CD4-positive, alpha-beta T cell treated with Interferon gamma for 1 hour (primary cell): ENCODE results near the gene PLEKHG5.
"Not testable (repeated sequence)": the region's sequence is repeated elsewhere in the genome, so short reads cannot be mapped to it uniquely, and the experiment has no call there.

Experiments used
- DNase-seq: peaks from one replicate; pipeline ENCODE4 v3.0.0-alpha.2; 2020

The PLEKHG5 gene

DNA sequence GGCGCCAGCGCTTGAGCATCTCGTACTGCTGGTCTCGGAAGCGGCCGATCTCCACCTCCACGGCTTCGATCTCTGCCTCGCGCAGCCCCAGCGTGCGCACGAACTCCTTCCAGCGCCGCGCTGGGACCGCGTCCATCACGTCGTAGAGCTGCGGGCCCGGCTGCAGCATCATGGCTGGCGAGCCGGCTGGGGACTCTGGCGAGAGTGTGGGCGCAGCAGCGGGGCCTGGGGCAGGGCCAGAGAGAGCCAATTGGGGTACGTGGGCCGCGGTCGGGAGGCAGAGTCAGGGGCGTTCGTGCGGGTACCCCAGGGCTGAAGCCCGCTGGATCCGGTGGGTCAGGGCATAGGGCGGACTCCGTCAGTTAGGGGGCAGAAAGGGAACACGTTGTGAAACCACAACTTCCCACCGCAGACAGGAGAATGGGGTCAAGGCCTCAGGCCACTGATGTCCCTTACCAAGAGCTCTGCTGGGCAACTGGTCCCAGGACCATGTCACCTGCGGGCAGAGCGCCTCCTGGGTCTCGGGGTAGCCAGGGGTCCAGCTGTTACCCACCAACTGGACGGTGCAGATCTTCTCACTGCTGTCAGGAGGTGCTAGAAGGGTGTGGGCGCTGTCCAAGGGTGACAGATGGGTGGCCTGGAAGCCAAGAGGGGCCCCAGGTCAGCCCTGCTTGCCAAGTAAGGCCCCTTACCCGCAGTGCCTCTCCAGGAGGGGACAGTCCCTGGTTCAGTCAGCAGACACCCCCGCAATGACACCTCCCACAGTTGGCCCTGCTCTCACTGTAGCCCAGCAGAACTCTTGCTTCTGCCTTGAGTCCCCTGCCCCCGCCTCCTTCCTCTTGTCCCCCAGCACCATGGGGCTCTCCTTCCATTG, 29.7 kb downstream of the PLEKHG5 start:
- DNase-seq = no peak

DNA sequence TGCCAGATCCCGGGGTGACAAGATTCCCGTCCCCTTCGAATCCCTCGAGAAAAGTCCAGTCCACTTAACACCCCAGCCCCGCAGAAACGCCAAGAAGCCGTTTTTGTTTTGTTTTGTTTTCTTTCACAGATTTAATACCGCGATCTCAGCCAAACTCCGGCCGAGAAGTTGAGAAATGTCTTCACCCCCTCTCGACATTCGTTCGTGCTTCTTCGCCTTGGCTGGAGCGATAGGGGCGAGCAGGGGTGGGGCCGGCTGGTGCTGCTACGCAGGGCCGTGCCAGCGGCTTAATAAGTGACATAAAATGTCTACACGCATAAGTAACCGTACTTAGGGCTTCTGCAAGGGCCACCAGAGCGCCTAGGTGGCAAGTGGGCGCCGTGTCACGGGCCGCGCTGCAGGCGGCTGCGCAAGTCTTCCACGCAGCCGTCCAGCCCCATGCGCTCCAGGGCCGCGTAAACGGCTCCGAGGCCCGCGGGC, 30.4 kb downstream of the PLEKHG5 start:
- DNase-seq = no peak

DNA sequence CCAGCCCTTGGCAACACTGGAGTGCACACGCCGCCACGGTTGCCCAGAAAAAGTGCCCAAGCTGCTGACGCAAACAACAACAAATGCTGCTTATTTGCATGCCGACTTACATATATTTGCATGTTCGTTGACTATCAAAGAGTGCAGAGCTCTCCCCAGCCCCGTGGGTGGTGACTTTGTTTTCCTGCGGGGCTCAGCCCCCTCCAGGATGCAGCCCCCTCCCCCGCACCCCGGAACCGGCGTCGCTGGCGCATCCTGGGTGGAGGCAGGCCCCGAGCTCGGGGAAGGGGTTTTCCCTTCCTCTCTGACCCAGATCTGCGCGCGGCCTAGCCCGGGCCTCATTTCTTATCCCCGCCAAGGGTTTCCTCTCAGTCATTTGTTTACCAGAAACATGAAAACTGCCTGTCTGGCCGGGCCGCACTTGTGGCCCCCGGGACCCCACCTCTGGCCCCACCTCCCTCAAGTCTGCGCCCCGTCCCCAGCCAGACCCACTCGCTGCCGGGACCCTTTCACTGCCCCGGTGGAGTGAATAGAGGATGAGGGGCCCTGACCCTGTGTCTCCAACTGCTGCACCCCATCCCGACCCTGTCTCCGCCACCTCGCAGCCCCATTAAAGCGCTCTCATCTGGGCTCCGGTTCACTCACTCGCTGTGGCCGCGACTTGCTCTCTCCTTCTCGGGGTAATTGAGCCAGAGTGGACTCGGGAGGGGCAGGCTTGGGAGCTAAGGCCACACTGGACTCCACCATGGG, 31.0 kb downstream of the PLEKHG5 start:
- peak; percentile 89 for DNase-seq

DNA sequence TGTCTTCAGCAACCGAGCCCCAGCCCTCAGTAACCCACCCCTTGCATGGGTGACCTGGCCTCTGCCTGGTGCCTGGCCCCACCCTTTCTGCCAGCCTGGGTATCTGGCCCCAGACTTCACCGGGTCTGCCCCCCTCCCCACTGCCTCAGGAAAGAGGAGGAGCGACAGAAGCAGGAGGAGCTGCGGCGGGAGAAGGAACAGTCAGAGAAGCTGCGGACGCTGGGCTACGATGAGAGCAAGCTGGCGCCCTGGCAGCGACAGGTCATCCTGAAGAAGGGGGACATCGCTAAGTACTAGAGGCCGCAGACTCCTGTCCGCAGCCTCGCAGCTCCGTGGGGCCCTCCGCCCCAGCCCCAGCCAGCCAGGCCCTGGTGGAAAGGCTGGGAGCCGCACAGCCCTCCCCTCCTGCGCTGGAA, 31.6 kb downstream of the PLEKHG5 start:
- peak; percentile 61 for DNase-seq

DNA sequence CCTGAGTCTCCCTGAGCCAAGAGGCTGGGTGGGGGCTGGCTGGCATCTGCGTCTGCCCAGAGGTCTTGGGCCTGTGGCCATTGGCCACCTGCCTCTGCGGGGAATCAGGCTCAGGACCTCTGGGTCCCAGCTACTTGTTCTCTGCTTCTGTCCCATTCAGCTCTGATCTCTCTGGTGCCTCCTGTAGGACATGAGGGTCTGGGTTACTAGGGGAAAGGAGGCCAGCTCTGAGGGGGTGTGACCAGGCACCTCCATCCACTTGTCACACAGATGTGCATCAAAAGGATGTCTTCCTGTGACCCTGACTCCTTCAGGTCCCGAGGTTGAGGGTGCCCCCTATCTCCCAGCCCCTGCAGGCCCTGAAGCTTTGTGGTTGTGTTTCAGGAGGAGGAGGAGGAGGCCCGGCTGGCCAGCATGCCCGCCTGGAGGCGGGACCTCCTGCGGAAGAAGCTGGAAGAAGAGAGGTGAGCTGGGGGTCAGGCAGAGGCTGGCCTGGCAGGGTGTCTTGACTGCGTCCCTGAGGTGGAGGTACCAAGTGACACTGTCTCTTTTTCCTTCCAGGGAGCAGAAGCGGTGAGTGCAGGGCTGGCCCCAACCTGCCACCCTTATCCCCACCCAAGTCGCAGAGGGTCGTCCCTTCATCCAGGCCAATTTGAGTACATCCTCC, 34.5 kb downstream of the PLEKHG5 start:
- no peak for DNase-seq

DNA sequence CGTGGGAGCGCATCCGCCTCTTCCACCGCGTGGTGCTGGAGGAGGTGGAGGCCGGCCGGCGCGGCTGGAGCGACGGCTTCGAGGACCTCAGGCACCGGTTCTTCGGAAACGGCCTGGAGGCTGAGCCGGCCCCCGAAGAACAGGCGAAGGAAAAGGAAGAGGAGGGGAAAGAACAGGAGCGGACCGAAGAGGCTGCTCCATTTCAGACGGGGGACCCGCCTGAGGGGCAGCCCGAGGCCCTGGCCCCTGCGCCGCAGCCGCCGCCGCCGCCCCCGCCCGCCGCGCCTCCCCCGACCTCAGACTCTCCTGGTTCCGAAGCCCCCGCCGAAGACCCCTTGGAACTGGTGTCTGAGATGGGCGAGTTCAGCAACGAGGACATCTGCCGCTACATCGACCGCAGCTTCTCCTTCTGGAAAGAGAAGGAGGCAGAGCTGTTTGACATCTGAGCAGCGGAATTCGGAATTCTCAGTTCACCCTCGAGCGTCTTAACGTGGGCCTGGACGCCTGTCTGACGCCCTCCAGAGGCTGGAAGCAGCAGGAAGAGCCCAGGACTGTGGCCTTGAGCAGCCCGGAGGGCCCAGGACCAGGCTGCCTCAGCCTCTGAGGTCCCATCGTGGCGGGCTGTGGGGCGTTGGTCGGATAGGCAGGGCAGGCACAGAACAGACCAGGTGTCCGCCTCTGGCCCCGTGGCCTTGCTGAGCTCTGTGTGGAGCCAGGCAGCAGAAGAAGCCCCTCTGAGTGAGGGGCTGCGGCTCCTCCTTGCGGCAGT, 35.5 kb downstream of the PLEKHG5 start:
- DNase-seq = not testable (repeated sequence)

DNA sequence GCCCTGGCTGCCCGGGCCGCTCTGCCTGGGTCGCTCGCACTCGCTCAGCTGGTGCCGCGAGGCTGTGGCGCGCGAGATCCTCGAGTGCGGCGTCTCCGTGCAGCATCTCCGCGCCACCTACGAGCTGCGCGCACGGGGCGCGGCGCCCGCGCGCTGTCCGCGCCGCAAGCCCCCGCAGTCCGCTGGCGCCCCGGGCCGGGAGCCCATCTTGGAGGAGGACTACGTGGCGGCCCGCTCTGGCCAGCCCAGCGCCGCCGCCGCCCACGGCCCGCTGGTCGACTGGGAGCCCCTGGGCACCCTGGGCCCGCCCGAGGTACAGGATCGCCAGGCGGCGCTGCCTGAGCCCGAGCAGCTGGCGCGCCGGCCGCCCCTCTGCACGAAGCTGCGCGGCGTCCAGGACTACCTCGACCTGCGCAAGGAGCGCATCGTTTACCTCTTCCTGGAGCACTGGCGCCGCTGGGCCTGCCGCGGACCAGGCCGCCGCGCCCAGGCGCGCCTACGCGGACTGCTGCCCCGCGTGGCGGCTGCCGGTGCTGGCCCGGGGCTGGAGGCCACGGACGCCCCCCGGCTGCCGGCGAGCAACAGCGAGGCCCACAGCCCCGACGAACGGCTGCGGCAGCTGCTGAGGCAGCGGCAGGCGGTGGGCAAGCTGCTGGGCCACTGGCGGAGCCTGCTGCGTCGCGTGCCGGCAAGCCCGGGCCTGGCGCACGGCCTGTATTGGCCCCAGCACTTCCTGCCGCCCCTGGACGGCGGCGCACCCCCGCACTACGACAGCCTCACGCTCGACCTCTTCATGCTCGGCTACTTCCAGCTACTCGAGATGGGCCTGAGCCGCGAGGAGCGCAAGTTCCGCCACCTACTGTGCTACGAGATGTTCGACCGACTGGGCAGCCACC, 36.4 kb downstream of the PLEKHG5 start:
- DNase-seq = peak; percentile 11

DNA sequence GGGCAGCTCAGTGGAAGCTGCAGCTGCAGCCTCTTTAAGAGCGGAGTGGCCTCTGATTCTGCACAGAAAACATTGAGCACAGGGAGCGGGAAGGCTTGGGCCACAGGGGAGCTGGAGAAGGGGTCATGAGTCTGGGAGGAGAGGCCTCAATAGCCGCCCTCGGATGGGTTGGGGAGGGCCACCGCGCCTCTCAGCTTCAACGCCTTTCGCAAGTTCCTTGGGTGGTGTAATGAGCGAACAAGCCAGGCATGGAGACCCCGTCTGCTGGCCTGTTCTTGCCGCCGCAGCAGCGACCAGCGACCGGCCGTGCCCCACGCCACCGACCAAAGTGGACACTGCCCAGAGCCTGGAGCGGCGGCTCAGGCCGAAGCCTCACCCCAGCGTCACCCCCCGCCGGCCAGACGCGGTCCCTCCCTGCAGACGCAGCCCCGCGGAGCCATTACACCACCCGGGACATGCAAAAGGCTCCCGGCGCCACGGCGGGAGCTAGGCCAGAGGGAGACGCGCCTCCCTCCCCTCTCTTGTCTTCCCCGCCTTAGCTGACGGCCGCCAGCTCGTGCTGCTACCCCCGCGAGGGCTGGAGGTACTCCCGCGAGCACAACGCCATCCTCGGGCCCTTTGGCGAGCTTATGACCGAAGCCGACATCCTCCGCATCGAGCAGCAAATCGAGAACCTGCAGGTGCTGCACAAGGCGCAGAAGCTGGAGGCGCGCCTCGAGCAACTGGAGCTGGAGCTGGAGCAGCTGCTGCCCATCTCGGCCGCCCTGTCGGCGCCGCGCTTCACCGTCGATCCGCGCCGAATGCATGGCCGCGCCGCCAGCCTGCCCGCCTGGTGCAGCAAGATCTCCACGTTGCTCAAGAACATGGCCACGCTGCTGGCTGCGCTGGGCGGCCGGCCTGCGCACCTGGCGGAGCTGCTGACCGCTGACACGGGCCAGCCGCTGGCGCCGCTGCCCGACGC, 37.3 kb downstream of the PLEKHG5 start:
- DNase-seq = not testable (repeated sequence)

DNA sequence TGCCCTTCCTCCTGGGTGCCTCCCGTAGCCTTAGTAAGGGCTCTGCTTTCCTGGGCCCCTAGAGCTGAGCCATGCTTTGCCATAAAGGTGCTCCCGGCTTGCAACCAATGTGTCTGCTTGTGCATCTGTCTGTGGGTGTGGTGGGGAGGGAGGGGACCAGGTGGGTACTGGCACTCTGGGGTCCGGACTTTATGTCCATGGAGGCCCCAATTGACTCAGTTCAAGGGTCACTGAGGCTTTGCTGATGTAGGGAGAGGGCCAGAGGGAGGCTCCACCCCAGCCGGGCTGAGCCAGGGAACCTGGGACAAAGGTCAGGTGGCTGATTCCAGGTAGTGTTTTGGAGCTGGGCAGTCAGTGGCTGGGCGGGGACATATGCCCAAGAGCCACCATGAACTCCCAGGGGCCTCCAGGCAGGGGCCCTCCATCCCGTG, 40.5 kb downstream of the PLEKHG5 start:
- DNase-seq = no peak

DNA sequence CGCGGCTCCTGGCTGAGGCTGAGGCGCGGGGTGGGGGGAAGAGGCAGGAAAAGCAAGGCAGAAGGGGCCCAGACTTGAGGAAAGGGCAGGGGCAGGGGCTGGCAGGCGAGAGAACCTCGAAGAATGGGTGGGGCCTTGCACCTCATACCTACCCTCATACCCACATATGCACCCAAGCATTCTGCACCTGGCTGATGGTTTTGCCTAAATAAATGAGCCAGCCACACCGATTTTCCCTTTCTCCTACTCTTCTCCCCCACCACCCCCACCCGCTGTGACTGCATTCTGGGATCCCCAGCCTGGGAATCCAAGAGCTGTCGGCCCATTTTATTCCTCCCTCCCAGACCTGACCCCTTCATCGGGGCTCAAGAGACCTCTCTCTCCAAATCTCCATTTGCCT, 41.0 kb downstream of the PLEKHG5 start:
- not testable (repeated sequence) for DNase-seq

DNA sequence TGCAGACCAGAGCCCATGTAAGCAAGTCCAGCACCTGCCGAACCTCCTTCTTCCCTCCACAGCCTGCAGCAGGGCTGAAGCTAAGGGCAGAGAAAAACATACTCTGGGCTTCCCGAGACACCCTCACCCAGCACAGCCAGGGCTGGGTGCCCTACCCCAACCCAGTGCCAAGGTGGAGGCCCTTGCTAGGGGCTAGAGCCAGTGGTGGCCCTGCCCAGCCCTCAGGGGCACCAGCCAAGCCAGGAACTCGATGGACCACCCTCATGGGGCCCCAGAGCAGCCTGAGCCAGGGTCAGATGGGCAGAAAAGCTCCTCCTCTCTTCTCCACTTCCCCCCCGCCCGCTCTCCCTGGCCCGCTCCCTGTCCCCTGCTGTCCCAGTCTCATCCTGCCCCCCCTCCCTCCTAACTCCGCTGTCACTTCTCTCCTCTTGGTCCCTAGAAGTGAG, 41.4 kb downstream of the PLEKHG5 start:
- no peak for DNase-seq

DNA sequence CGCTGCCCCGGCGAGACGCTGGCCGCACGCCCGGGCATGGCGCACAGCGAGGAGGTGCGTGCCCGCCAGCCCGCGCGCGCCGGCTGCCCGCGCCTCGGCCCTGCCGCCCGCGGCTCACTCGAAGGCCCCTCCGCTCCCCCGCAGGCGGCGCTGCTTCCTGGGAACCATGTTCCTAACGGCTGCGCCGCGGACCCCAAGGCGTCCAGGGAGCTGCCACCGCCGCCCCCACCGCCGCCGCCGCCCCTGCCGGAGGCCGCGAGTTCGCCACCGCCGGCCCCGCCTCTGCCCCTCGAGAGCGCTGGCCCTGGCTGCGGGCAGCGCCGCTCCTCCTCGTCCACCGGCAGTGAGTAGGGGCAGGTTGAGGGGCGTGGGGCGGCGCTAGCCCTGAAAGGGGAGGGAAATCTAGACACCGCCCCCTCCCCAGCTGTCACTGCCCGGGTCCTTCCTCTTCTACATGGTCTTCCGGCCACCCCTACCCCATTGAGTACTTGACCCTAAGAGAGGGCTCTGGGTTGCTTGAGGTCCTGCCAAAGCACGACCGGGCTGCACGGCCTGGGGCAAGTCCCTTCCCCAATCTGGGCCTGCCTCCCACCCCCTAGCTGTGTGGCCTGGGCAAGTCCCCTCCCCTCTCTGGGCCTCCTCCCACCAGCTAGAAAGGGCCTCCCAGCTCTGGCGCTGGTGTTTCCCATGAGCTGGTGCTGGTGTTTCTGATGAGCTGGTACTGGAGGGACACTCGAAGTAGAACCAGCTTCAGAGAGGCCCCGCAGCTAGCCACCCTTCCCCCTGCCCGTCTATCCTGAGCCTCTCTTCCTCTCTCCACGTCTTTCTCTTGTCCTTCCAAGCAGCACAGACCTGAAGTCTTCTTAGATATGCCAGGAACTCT, 42.5 kb downstream of the PLEKHG5 start:
- DNase-seq = no peak

DNA sequence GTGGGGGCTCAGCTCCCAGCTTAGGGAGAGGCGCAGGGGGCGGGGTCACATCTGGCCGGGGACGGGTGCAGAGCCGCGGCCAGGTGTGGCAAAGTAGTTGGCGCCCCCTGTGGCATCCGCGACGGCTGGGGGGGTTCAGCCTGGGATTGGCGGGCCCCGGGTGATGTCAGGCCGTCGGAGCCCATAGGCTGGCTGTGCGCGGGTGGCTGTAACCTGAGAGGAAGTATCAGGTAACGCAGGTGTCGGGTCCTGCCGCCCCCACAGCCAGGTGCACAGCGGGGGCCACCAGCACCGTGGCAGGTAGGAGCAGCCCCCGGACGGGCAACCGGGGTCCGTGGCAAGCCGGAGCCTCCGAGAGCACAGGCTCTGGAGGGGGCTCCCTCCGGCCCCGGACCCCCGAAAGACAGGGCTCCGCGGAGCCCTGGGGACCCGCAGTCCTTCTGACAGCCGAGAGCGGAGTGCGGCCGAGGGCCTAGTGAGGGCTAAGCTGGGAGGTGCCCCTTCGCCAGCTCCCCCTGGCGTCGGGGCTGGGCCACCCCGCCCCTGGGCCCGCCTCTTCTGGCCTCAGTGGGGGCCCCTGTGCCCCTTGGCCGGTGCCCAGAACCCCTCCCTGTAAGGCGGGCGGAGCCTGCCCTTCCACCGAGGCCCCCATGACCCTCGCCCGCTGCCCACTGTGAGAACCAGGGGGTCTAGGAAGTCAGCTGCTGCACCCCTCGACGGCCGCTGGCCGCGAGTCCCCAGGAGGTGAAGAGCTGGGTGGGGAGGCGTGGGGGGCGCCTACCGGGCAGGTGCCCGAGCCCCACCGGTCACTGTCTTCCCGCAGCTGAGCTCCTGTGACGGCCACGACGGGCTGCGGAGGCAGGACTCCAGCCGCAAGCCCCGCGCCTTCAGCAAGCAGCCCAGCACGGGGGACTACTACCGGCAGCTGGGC, 43.4 kb downstream of the PLEKHG5 start:
- DNase-seq = peak; percentile 62

DNA sequence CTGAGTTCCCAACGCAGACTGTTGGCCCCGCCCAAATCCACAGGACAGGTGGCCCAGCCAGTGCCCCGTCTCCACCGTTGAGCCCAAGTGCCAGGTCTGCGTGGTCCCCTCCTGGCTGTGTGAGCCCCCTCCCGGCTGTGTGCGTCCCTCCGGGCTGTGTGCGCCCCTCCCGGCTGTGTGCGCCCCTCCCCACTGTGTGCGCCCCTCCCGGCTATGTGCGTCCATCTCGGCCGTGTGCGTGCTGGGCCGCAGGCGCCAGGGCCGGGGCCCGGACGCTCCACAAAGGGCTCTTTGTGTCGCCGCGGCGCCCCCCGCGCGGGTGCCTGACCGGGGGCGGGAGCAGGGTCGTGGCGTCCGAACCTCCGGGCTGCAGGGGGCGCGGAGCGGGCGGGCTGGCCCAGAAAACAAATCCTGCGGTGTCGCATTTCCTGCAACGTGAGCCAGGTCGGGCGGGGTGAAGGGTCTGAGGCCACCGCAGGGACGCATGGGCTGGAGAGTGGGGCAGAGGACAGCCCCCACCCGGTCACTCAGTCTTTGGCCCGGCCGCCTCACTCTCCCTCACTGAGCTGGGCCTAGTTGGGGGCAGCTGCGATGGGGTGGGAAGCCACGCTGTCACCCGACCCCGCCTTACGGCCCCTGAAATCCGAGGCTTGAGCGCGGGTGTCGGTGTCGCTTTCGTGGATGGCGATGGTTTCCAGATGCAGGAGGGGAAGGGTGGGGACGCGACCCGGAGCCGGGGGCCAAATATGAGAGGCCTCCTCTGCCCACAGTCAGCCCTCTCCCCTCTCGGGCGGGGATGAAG, 44.2 kb downstream of the PLEKHG5 start:
- DNase-seq = no peak

DNA sequence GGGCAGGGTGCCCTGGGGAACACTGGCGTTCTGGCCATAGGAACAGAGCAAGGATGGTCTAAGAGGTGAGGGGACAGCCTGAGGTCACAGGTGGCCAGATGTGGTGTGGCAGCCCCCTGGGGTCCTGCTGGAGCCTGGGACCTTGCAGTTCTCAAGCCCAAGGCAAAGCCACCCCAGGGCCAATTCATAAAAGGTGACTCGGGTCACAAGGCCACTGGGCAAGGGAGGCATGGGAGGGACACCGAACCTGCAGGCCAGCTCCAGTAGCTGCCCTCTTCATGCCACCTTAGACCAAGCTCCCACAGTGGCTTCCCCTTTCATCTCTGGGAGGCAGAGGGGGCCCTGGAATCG, 44.8 kb downstream of the PLEKHG5 start:
- DNase-seq = no peak

DNA sequence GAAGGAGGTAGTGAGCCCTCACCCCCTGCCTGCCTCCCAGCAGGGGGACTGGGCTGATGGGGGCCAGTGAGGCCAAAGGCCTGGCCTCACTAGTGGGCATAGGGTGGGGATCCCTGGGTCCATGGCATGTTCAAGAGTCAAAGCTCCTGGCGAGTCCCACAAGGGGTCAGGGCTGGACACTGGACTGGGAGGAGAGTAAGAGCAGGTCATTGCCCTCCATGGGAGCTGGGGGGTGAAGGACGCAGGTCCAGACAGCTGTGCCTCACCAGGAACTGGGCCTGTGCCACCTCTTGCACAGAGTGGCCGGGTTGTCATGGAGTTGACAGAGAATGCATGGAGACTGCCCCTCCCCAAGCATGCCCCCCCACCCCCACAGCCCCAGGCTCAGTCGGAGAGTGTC, 45.5 kb downstream of the PLEKHG5 start:
- not testable (repeated sequence) for DNase-seq
